HT-29 (cell line): ENCODE results near the gene SRXN1. TPM values are rescaled to one million over a fixed set of nuclear protein-coding genes. Genes with fewer than 3 reads are reported as not detected.
"Not testable (repeated sequence)": the region's sequence is repeated elsewhere in the genome, so short reads cannot be mapped to it uniquely, and the experiment has no call there.

Source experiments
- DNase-seq: peaks from one replicate; pipeline ENCODE4 v3.0.0-alpha.2; 2015; ENCODE audit warnings: low spot score
- total RNA-seq: library from RNA; depleted of rRNA; stranded (reverse); fragments of >200 nt; shearing (Covaris generic); gene quantifications from 2 replicates; pipeline ENCODE4 v1.2.3, GENCODE V29; 2014; rRNA removed

Gene SRXN1
- 56.4 and 65.1 TPM in 2 replicates for total RNA-seq

DNA sequence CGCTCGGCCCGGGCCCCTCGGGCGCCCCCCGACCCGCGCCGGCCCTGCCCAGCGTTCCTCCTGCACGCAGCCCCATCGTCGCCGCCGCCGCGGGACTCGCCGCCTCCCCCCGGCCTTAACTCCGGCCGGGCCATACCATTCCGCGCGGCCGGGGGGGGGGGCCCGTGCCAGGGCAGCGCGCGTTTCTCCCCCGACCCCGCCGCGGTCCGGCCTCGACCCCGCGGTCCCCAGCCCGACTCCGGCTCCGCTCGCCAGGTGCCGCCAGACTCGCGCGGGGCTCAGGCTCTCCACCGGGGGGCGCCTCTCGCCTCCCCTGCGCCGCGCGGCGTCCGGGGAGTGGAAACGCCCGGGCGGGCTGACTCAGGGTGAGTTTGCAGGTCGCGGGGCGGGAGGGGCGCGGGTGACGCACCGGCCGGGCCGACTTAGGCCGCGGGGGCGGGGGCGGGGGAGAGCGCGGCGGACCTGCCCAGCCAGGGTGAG is at the start of gene SRXN1:
Gene SRXN1 (minus strand): TSS at position 91 of the 480 bp plus-strand sequence. CDS start 15 bp downstream, at position 76.
- DNase-seq: peak; percentile 85

DNA sequence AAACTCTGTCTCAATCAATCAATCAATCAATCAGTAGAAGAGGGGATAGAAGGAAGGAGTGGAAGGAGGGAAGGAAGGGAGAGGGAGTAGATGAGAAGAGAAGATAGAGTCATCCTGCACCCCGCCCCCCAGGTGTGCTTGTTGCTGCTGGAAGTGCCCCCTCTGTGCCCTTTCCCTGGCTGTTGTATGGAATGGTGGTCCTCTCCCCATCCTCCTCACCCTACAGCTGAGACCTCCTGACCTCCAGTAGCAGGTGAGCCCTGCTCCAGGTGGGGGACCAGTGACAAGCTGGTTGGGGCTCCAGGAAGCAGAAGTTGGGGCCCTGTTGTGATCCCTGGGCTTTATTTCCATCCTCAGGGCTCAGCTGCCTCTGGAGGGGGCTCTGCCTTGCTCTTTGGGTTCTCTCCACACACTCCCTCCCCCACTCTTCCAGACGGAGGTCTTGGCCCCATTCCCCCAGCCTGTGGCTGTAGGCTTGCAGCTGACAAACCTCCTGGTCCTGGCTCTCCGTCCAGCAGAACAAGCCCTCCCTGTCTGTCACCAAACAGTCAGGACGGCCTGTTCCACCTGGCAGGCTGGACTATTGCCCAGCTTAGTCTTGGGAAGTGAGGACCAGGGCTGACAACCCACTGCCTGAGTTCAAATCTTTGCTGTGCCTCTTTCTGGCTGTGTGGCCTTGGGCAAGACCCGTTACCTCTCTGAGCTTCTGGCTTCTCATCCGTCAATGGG is 48.6 kb upstream of the SRXN1 start:
- no peak for DNase-seq

DNA sequence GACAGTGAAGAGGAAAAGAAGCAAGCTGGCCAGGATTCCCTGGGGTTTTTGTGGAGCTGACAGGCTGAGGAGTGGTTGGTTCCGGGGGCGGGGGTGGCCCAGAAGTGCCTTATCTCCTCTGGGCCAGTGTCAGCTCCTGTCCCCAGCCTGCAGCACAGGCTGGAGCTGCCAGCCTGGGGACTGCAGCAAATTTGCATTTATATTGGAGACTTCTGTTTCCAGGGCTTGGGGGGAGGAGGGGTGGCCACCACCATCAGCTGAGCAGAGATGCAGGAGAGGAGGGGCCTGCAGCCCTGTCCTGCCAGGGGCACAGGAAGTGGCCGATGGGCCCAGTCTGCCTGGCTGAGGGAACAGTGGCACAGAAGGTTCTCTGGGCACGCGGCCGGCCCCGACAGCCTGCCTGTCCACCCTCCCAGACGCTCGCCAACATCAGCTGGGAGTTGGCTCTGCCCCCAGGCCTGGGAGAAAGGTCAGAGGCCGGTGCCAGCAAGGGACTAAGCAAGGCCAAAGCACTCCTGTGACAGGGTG is 46.9 kb upstream of the SRXN1 start:
- no peak for DNase-seq

DNA sequence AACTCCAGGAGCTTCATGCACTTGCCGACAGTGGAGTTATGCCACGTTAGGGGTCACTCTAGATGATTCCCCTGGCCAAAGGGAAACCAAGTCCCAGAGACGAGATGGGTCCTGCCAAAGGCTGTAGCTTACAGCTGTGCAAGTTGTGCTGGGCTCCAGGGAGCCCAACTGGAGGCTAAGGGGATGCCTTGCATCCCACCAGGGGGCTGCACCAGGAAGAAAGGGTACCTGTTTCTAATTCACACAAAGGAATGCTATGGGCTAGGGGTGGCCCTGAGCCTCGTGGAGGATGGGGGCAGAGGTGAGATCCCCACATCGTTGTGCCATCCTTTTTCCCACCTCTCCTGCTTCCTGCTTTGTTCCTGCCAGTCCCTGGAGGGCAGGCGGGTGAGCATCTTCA is 46.3 kb upstream of the SRXN1 start:
- DNase-seq: no peak

DNA sequence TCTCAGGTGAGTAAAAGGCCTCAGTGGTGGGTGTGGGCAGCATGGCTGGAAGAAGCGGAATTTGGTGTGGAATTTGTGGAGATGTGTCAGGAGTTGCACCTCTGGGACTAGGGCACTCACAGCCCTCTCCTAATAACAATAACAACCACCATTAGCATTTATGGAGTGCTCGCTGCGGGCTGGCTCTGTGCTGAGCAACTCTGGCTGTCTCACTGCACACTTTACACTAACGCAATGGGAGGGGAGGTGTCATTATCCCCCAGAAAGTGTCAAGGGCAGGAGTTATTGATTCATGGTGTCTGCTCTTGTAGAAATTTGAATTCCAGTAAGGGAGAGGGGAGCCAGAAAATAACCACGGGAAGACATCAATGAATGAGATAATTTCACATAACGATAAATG is 45.3 kb upstream of the SRXN1 start:
- no peak for DNase-seq

DNA sequence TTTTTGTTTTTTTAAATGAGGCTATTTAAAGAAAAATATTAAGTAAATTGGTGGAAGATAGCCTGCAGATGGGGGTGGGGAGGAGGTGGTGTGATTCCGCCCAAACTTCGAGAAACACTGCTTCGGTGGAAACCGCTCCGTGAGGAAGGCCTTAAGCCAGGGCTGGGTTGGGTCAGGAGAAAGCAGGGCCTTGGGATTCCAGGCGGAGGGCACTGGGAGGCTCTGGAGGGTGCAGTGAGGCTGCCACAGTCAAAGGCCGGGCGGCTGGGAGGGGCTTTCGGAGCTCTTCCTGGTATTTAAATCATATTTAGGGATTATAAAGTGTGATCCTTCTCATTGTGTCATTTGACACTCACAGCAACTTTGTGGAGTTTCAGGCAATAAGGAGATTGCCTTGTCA is 44.8 kb upstream of the SRXN1 start:
- no peak for DNase-seq

DNA sequence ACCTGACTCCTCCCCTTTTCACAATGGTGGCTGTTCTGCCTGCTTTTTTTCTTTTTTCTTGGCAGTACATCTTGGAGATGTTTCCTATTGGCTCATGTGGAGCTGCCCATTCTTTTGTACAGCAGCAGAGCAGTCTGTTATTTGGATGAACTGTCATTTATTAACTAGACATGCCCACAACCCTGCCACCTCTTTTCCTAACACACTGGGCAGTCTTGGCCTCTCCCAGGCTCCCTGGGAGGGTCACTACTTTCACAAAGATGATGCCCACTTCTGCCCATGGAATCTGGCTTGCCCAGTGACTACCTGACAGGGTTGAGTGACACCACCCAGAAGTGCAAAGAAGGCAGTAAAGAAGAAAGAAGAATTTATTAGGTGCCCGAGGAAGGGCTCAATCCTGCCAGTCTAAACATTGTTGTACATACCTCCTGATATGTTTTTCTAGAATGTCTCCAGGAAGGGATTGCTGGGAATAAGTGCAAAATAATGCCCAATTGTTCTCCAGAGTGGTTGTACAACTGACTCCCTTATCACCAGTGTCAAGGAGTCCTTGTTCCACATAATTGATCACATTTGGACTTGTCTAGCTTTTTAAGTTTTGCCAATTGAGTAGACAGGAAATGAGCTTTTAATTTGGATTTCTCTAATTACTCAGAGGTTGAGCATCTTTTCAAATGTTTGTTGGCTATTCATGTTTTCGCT is 42.3 kb upstream of the SRXN1 start:
- DNase-seq: no peak

DNA sequence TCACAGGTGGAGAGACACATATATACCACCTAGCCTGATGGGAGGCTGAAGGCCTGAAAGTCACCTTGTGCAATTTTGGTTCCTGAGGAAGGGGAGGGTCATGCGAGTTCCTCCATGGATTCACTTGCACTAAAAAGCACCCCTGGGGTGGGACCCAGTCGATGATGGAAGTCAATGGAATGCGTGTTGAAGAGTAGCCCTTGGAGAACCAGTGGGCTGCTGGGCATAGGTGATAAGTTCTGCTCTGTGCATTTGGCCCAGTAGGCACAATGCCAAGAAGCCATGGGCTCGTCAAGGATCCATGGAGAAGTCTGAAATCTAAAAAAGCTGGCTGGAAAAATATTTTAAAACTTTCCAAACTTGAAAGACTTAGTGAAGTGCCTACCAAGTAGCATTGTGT is 41.5 kb upstream of the SRXN1 start:
- no peak for DNase-seq

DNA sequence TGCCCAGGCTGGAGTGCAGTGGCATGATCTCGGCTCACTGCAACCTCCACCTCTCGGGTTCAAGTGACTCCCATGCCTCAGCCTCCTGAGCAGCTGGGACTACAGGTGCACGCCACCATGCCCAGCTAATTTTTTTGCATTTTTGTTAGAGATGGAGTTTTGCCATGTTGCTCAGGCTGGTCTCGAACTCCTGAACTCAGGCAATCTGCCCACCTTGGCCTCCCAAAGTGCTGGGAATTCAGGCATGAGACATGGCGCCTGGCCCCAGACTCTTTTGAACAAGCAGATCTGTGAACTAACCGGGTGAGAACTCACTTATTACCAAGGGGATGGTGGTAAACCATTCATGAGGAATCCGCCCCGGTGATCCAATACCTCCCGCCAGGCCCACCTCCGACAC is 40.8 kb upstream of the SRXN1 start:
- DNase-seq: not testable (repeated sequence)

DNA sequence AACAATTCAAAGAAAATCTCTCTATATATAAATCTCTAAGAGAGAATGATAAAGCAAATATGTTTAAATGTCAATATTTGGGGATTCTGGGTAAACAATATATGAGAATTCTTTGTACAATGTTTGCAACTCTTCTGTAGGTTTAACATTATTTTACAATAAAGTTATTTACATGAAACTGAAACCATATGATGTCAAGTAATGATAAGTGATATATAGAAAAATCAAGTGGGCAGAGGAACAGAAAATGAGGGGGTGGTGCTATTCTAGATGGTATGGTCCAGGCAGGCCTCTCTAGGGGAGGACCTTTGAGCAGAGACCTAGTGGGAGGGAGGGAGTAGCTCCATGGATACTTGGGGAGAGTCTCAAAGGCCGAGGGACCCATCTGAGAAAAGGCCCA is 39.0 kb upstream of the SRXN1 start:
- no peak for DNase-seq

DNA sequence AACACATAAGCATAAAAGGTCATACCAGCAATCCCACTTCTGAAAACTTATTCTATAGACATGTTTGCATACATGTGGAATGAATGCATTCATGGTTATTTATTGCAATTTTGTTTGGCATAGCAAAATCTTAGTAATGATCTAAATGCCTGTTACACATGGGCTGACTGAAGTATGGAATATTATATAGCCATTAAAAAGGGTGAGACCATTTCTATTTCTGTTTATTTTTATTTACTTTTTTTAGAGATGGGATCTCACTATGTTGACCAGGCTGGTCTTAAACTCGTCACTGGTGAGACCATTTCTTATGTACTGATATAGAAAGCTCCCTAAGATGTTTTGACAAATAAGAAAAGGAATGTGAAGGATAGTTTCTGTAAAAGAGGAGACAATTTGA is 36.9 kb upstream of the SRXN1 start:
- DNase-seq: no peak

DNA sequence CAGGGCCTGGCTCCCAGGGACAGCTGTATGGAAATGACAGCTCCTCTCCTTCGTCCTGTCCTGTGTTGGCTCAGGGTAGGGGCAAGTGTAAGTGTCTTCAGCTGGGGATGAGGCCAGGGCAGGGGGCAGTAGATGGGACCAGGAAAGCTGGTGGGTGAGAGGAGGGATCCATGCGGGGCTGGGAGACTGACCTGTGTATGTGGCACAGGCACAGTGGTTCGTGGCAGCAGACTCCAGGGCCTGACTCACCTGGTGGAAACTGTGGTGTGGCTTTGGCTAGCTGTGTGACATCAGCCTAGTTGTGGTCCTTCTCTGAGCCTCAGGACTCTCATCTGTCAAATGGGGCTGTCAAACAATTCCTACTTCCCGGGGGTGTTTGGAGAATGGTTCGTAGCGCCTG is 36.3 kb upstream of the SRXN1 start:
- DNase-seq: no peak

DNA sequence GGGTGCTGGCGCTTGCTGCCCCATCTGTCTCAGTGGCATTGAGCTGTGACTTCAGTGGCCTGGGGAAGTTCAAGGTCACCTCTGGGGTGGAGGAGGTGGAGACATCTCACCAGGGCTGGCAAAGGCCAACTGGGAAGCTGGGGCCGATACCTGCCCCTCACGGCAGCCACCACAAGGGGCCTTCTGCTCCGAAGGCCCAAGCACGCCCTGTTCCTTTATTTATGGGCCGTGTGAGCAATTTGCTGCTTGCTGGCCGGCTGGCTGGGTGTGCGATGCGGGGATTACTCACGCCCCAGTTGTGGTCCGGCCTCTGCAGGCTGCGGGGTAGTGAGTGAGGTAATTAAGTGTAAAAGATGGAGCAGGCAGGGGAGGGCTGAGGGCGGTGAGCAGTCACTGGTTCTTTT is 35.8 kb upstream of the SRXN1 start:
- DNase-seq: no peak

DNA sequence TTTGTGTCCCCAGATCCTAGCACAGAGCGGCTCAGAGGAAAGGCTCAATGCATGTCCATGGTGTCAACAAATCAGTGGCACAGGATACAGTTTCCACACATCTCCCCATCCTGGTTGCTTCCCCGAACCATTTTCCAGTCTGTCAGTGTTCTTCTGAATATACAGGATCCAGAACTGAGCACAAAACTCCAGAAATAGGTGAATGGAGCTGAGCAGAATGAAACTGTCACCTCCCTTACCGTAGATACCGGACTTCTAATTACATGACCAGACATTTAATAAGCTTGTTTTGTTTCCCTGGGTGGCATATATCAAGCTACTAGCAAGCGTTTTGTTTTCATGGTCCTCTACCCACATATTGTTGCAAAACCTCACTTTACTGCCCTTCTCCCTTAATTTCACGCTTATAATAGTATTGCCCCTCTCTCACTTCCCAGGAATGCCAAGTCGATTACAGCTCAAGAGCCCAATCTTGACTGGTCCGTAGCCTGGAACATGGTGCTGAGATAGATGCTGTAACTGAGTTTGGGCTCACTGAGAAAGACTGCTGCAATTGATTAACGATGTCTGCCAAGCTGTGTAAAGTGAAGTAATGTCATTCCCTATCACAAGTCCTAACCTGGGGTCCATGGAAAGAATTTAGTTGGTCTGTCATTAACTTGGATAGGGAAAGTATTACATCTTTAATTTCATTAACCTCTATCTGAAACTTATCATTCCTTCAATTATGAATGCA is 34.6 kb upstream of the SRXN1 start:
- DNase-seq: no peak

DNA sequence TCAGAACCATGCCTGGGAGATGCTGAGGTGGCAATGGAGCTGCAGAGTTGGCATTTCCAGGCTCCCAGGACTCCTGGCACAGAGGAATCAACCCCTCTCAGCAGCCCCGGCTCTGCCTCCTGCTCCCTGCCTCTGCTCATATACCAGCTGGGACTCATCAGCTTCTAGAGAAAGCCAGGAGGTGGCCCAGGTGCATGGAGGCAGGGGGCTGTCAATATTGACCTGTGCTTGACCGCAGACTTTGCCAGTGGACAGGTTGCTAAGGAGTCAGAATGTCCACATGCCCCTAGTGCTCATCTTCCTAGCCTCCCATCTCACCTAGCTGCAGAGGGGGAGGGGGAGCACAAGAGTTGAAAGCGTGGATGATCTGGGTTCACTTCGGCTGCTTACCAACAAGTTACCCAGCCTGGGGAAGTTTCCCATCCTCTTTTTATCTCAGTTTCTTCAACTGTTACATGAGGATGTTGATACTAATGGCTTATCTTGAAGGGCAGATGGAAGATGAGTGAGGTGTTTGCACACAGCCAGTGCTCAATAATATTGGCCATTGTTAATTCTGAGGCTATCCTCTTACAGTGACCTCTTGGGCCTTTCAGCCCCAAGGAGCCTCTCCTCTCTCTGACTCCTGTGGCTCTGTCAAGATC is 31.8 kb upstream of the SRXN1 start:
- no peak for DNase-seq

DNA sequence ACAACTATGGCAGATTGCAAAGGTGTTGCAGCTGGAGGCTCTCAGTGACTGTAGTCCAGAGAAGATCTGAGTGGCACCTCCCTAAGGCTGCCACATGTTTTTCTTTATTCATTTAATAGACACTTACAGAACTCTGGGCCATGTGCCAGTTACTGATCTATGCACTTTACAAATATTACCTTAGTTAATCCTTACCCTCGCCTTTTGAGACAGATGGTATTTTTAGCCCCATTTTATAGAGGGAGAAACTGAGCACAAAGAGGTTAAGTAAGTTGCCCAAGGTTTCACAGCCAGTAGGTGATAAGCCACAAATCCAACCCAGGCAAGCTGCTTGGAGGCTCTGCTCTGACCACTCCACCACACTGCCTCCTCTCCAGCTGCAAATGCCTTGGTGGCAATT is 29.1 kb upstream of the SRXN1 start:
- no peak for DNase-seq

DNA sequence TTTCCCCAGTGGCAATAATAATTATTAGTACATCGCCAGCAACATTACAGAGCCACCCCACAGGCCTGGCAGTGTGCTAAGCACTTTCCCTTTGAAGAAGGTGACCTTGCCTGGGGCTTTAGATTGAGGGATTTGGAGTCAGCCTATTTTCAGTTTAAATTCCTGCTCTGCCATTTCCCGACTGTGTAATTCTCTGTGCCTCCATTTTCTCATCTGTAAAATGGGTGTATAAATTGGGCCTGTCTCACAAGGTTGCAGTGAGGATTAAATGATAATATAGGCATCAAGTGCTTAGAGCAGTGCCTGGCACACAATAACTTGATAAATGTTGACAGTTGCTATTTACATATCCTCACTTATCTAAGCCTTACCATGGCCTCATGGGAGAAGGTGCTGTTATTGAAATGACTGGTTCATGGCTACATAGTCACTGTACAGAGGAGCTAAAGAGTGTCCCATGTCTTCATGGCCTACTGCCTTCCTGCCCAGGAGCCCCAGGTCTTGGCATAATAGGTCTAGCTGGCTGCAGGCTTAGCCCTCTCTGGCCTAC is 27.7 kb upstream of the SRXN1 start:
- DNase-seq: no peak

DNA sequence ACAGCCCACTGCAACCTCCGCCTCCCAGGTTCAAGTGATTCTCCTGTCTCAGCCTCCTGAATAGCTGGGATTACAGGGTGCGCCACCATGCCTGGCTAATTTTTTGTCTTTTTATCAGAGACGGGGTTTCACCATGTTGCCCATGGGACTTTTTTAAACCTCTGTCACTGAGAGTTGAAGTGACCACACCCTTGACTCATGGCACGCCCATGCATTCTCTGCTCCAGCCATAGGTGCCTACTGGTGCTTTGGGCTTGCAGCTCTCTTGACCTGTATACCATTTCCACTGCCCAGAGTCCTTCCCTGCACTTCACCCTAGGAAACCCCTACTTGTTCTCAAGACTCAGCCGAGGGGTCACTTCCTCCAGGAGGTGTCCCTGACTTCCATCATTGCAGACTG is 25.0 kb upstream of the SRXN1 start:
- no peak for DNase-seq

DNA sequence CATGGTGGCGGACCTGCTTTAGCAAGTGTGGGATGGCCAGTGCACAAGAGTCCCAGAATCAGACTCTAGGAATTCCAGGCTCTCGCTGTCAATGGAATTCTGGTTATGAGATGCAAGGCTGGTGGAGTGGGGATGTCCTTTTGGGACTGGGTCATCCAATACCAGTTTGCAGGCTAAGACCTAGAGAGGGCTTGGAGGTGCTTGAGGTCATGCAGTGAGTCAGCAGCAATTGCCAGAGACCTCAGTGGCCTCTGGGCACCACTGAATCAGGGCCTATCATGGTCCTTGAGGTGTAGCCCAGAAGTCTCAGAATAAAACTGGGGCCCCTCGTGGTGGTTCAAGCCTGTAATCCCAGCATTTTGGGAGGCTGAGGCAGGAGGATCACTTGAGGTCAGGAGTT is 24.0 kb upstream of the SRXN1 start:
- DNase-seq: no peak

DNA sequence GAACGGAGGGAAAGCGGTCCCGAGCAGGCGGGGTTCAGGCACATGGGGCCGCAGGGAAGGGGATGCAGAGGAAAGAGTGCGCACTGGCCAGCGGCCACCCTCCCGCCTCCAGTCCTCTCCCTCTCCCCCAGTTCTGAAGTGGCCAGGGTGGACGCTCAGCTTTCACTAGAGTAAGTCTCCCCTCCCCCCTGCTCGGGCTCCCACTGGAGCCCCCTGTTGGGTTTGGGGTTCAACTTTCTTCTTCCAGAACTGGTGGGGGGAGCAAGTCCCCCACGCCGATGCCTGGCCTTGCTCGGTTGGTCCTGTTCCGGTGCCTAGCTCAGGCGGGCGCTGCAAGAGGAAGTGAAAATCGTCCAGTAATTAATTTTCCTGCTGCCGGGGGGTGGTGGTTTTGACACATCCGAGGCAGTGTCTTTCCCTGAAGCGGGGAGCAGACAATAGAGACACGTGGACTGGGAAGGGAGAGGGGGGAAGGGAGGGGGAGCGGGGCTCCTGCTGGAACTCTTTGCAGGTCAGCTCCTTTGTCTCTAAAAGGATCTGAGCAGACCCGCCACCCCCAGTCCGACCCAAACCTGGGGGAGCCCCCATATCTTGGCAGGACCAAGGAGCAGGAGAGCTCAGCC is 23.4 kb upstream of the SRXN1 start:
- DNase-seq: no peak
